ENCODE results near the gene PTPRS. TPM values are rescaled to one million over a fixed set of nuclear protein-coding genes. Genes with fewer than 3 reads are reported as not detected.

PTPRS gene
- total RNA-seq, 1 donor from 2014 or later: 125 TPM

- Histone ChIP-seq H3K9me3 (ENCODE audit: insufficient read depth, low read depth, low read length) (no peaks in the 10 kb centered on the region), H3K4me1 (ENCODE audit: insufficient read depth, low read length) (peaks cover 14% of the 10 kb centered on the region), H3K9ac (ENCODE audit: low read length) (peak overlapping the region; percentile 74), H3K4me2 (ENCODE audit: low read length) (peak overlapping the region; percentile 92), H4K20me1 (ENCODE audit: insufficient read depth, low read length) (peaks cover 82% of the 10 kb centered on the region), H3K27ac (ENCODE audit: low read depth, low read length) (peak overlapping the region; percentile 47), H3K36me3 (ENCODE audit: insufficient read depth, low read length) (no peaks in the 10 kb centered on the region), H3K79me2 (ENCODE audit: insufficient read depth, low read length) (peaks cover 46% of the 10 kb centered on the region), H3K4me3 (ENCODE audit: insufficient read depth, low read depth, low read length) (peak overlapping the region; percentile 67), H2AFZ (ENCODE audit: low read depth, low read length) (peak overlapping the region; percentile 67), H3K27me3 (ENCODE audit: insufficient read depth, low read length) (no peaks in the 10 kb centered on the region)
- Mint-ChIP-seq H3K4me1 (ENCODE audit: low read depth, unreplicated experiment) (no peaks in the 10 kb centered on the region), H3K4me3 (ENCODE audit: unreplicated experiment) (peak overlapping the region; percentile 87), H3K36me3 (ENCODE audit: low read depth, unreplicated experiment) (no peaks in the 10 kb centered on the region), H3K9me3 (ENCODE audit: unreplicated experiment) (no peaks in the 10 kb centered on the region), H3K27me3 (ENCODE audit: low read depth, unreplicated experiment) (peaks cover 10% of the 10 kb centered on the region), H3K27ac (ENCODE audit: unreplicated experiment) (no peak overlapping the region)
- no peak for FAIRE-seq
- TF ChIP-seq EZH2 (IDR thresholded peaks at IDR 0.05; ENCODE audit: insufficient read depth, low read length) (no peak), CTCF (IDR thresholded peaks at IDR 0.05; ENCODE audit: insufficient read depth, low read depth, low read length) (no peak)
- peak; percentile 52 for DNase-seq (ENCODE audit: low read depth)
Measured at GRCh38 chr19:5292822-5293611, 47.6 kb downstream of the PTPRS start.

- no peak overlapping the region for H2AFZ ChIP-seq (ENCODE audit: low read depth, low read length)
- Mint-ChIP-seq H3K27me3 (ENCODE audit: low read depth, unreplicated experiment) (peaks cover 10% of the 10 kb centered on the region), H3K36me3 (ENCODE audit: low read depth, unreplicated experiment) (no peaks in the 10 kb centered on the region)
Measured at GRCh38 chr19:5292453-5292821, 48.2 kb downstream of the PTPRS start.

More at GRCh38 chr19:5292453-5292821, 48.2 kb downstream of the PTPRS start:
- H3K4me2 ChIP-seq (ENCODE audit: low read length): peak overlapping the region; percentile 92
- H3K9ac ChIP-seq (ENCODE audit: low read length): peak overlapping the region; percentile 74
- Mint-ChIP-seq H3K4me3 (ENCODE audit: unreplicated experiment) (peak overlapping the region; percentile 84), H3K27ac (ENCODE audit: unreplicated experiment) (no peak overlapping the region), H3K4me1 (ENCODE audit: low read depth, unreplicated experiment) (no peaks in the 10 kb centered on the region), H3K9me3 (ENCODE audit: unreplicated experiment) (no peaks in the 10 kb centered on the region)
- H3K27me3 ChIP-seq (ENCODE audit: insufficient read depth, low read length): no peaks in the 10 kb centered on the region
- peaks cover 85% of the 10 kb centered on the region for H4K20me1 ChIP-seq (ENCODE audit: insufficient read depth, low read length)
- H3K36me3 ChIP-seq (ENCODE audit: insufficient read depth, low read length): no peaks in the 10 kb centered on the region
- no peaks in the 10 kb centered on the region for H3K9me3 ChIP-seq (ENCODE audit: insufficient read depth, low read depth, low read length)
- peaks cover 51% of the 10 kb centered on the region for H3K79me2 ChIP-seq (ENCODE audit: insufficient read depth, low read length)
- peaks cover 14% of the 10 kb centered on the region for H3K4me1 ChIP-seq (ENCODE audit: insufficient read depth, low read length)
- H3K27ac ChIP-seq (ENCODE audit: low read depth, low read length): no peak overlapping the region
- TF ChIP-seq EZH2 (IDR thresholded peaks at IDR 0.05; ENCODE audit: insufficient read depth, low read length) (no peak), CTCF (IDR thresholded peaks at IDR 0.05; ENCODE audit: insufficient read depth, low read depth, low read length) (no peak)
- FAIRE-seq: no peak
- no peak for DNase-seq (ENCODE audit: low read depth)
- peak overlapping the region; percentile 67 for H3K4me3 ChIP-seq (ENCODE audit: insufficient read depth, low read depth, low read length)
